NCI-H226 (cell line): ENCODE measurements around the gene ANP32E.
A peak's percentile ranks its signal among the peaks of the same experiment; 100 is the strongest.
"Not testable (repeated sequence)": the region's sequence is repeated elsewhere in the genome, so short reads cannot be mapped to it uniquely, and the experiment has no call there.

ENCODE experiments used
- DNase-seq: peaks from one replicate; pipeline ENCODE4 v3.0.0-alpha.2; 2015

ANP32E gene

GRCh38 chr1:150256554-150257341 is 20.8 kb upstream of the ANP32E start:
- DNase-seq: no peak

GRCh38 chr1:150256198-150256553 is 20.3 kb upstream of the ANP32E start:
- DNase-seq: no peak

- DNase-seq: no peak
Measured at GRCh38 chr1:150249936-150250335, 14.0 kb upstream of the ANP32E start.

- no peak for DNase-seq
Measured at GRCh38 chr1:150243003-150243402, 7.1 kb upstream of the ANP32E start.

- no peak for DNase-seq
Measured at GRCh38 chr1:150237746-150238145, 1.8 kb upstream of the ANP32E start.

- not testable (repeated sequence) for DNase-seq
Measured at GRCh38 chr1:150237176-150237575, 1.3 kb upstream of the ANP32E start.

- DNase-seq: no peak
Measured at GRCh38 chr1:150236614-150237100, 745 bp upstream of the ANP32E start.

- no peak for DNase-seq
Measured at GRCh38 chr1:150235294-150235851, 539 bp downstream of the ANP32E start.

GRCh38 chr1:150234566-150235293 is 1.2 kb downstream of the ANP32E start:
- peak; percentile 40 for DNase-seq

- no peak for DNase-seq
Measured at GRCh38 chr1:150234309-150234565, 1.7 kb downstream of the ANP32E start.

- DNase-seq: no peak
Measured at GRCh38 chr1:150233359-150234308, 2.3 kb downstream of the ANP32E start.

- DNase-seq: not testable (repeated sequence)
Measured at GRCh38 chr1:150232921-150233320, 3.0 kb downstream of the ANP32E start.

- not testable (repeated sequence) for DNase-seq
Measured at GRCh38 chr1:150228246-150228645, 7.7 kb downstream of the ANP32E start.

- no peak for DNase-seq
Measured at GRCh38 chr1:150227228-150227627, 8.7 kb downstream of the ANP32E start.

GRCh38 chr1:150226486-150226885 is 9.4 kb downstream of the ANP32E start:
- DNase-seq: no peak

GRCh38 chr1:150225546-150225945 is 10.4 kb downstream of the ANP32E start:
- no peak for DNase-seq

- no peak for DNase-seq
Measured at GRCh38 chr1:150224983-150225382, 10.9 kb downstream of the ANP32E start.

GRCh38 chr1:150221552-150221951 is 14.4 kb downstream of the ANP32E start:
- no peak for DNase-seq

GRCh38 chr1:150215855-150216254 is 20.1 kb downstream of the ANP32E start:
- DNase-seq: not testable (repeated sequence)

- DNase-seq: not testable (repeated sequence)
Measured at GRCh38 chr1:150214099-150214756, 21.7 kb downstream of the ANP32E start.

- peak; percentile 95 for DNase-seq
Measured at GRCh38 chr1:150213170-150214098, 22.5 kb downstream of the ANP32E start.
